Right lobe of liver (tissue), 6 donors: Measurements from ENCODE around the gene PTCH1. TPM values are rescaled to one million over a fixed set of nuclear protein-coding genes. Genes with fewer than 3 reads are reported as not detected.

Experiments used
- ATAC-seq, 4 donors: fragments of 200-7000 bp; cut with Tn5 transposase; one replicate each; pipeline ENCODE4 v1.9.1; 2020; ENCODE audit warnings: mild to moderate bottlenecking in 4 of 4, moderate library complexity in 4 of 4
- DNase-seq, 3 donors: peaks; one replicate each; pipeline ENCODE4 v3.0.0-alpha.2; 2020
- H3K27ac ChIP-seq, 3 donors: fragments of 200-600 bp; one replicate each; pipeline ENCODE4 v1.8.0; 2022
- H3K27me3 ChIP-seq, 2 donors: fragments of 200-600 bp; one replicate each; pipeline ENCODE4 v1.8.0; 2022
- H3K36me3 ChIP-seq, 4 donors: fragments of 200-600 bp; sonication (generic) in 1 of 4; one replicate each; pipeline versions ENCODE4 v1.5.1 to v1.8.0; 2017 to 2022; ENCODE audit warnings: control low read depth in 1 of 4
- H3K4me1 ChIP-seq, 4 donors: fragments of 200-600 bp; sonication (generic) in 1 of 4; one replicate each; pipeline versions ENCODE4 v1.5.1 to v1.8.0; 2017 to 2022; ENCODE audit warnings: control low read depth in 1 of 4
- H3K4me3 ChIP-seq, 3 donors: fragments of 200-600 bp; one replicate each; pipeline ENCODE4 v1.8.0; 2022
- H3K9me3 ChIP-seq, 4 donors: fragments of 200-600 bp; sonication (generic) in 1 of 4; one replicate each; pipeline versions ENCODE4 v1.5.1 to v1.8.0; 2017 to 2022; ENCODE audit warnings: control low read depth in 1 of 4
- CTCF ChIP-seq, 4 donors: fragments of 200-600 bp in 3 of 4; fragments of 450-650 bp in 1 of 4; IDR thresholded peaks; one replicate each; pipeline versions ENCODE4 v1.5.1 to v1.8.0; 2016 to 2022; ENCODE audit warnings: antibody characterized with exemption in 4 of 4, mild to moderate bottlenecking in 2 of 4
- POLR2A ChIP-seq: fragments of 450-650 bp; IDR thresholded peaks from one replicate; pipeline ENCODE4 v1.6.1; 2017; ENCODE audit warnings: antibody characterized with exemption, mild to moderate bottlenecking
- WGBS: methylation state at CpG from one replicate; pipeline ENCODE4 v1.1.6; 2018; ENCODE audit warnings: low coverage, low lambda C conversion rate; ENCODE audit not compliant: insufficient coverage; ENCODE audit errors: missing lambda C conversion rate; 5-methylcytosine and 5-hydroxymethylcytosine counted together
- intact Hi-C, 2 donors: fragments of 100-400 bp; cut with DNase I; formaldehyde crosslinking; loops; one replicate each; pipeline versions ENCODE4 v1.11.2 to v1.14.1; 2022
- total RNA-seq, 6 experiments: library from RNA; depleted of rRNA in 2 of 6; stranded (reverse); fragments of >200 nt in 2 of 6; fragmentation: NEBNext Ultra II Directional in 3 of 6; extraction: Animal tissue kit (Norgen Biotek cat#: 25700) in 3 of 6; gene quantifications; one replicate each; pipeline versions ENCODE4 v1.1.0 to v1.2.4, GENCODE V29; 2016 to 2023
- donor health status: DM: no; HTN: yes; CAD: no.
- donor health status: DM: no; HTN: no; CAD: no.
- donor health status: DM: no; HTN: no; CAD: no.
- donor health status: DM: no; HTN: yes; CAD: no.
- donor health status: DM: no; HTN: yes; CAD: no.

Gene PTCH1
- total RNA-seq, 6 experiments from 2014 or later = 2.0 to 8.3 (median 5.2) TPM

DNA sequence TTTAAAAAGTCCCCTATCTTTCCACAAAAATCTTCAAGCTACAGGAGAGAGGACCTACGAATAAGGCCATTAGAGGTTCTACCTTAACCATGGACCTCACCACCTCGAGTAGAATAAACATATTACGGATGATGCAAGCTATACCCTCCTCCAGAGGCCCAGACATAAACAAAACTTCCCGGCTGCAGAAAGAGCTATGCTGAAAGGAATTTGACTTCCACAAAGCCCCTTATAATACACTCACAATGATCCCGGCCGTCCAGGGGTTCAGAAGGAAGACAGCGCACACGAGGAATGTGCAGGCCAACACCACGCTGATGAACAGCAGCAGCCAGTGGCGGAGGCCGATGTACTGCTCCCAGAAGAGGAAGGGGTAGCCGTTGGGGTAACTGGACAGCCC, 59.0 kb downstream of the PTCH1 start:
- Histone ChIP-seq H3K27ac (no peak overlapping the region), H3K27me3 (no peaks in the 10 kb centered on the region), H3K36me3 (peaks cover 0 to 13% (median under 1%) of the 10 kb centered on the region in 4 donors), H3K9me3 (no peaks in the 10 kb centered on the region), H3K4me1 (no peaks in the 10 kb centered on the region), H3K4me3 (no peak overlapping the region)
- DNase-seq (no peak), ATAC-seq (no peak)
- no peak for TF ChIP-seq CTCF (IDR thresholded peaks at IDR 0.05)
- intact Hi-C loops = no loop called here
- WGBS = 74% methylated on average over 7 of the region's 12 CpGs

GRCh38 chr9:95455714-95456113, 61.1 kb downstream of the PTCH1 start:
- 86% methylated on average over 9 of the region's 9 CpGs for WGBS
- peaks cover 0 to 13% (median 1%) of the 10 kb centered on the region in 4 donors for H3K36me3 ChIP-seq
- intact Hi-C loops = no loop called here

GRCh38 chr9:95452176-95452575, 64.6 kb downstream of the PTCH1 start:
- no peaks in the 10 kb centered on the region for H3K9me3 ChIP-seq
- DNase-seq (no peak), ATAC-seq (no peak)
- 77% methylated on average over 4 of the region's 4 CpGs for WGBS
- no peak overlapping the region for H3K4me3 ChIP-seq
- intact Hi-C loops = no loop called here
- H3K4me1 ChIP-seq = no peaks in the 10 kb centered on the region
- H3K27me3 ChIP-seq = no peaks in the 10 kb centered on the region
- H3K27ac ChIP-seq = no peak overlapping the region
- H3K36me3 ChIP-seq = peaks cover 0 to 5% (median under 1%) of the 10 kb centered on the region in 4 donors
- TF ChIP-seq POLR2A (no peak), CTCF (IDR thresholded peaks at IDR 0.05) (no peak)

More at GRCh38 chr9:95455714-95456113, 61.1 kb downstream of the PTCH1 start:
- DNase-seq = no peak
- H3K9me3 ChIP-seq = no peaks in the 10 kb centered on the region
- H3K4me3 ChIP-seq = no peak overlapping the region
- ATAC-seq = no peak
- no peak overlapping the region for H3K27ac ChIP-seq
- no peak for TF ChIP-seq CTCF (IDR thresholded peaks at IDR 0.05)
- no peaks in the 10 kb centered on the region for H3K4me1 ChIP-seq
- H3K27me3 ChIP-seq = no peaks in the 10 kb centered on the region

DNA sequence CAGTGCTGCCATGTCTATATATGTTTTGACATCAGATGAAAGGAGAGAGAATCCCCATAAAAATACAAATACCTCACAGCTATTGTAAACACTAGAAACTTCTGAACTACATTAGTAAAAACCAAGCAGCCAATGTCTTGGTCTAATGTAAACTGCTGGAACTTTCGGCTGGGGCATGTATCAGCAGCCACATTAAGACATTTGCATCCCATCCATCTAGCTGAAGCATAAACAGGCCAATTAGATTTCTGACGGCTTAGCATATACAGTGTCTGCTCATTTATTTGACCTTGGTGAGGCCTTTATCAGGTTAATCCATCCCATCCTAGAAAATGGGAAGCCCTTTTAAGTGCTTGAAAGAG, 65.7 kb downstream of the PTCH1 start:
- no peak overlapping the region for H3K4me3 ChIP-seq
- WGBS = 90% methylated on average over 2 of the region's 2 CpGs
- no peak for TF ChIP-seq POLR2A
- no peak for TF ChIP-seq CTCF (IDR thresholded peaks at IDR 0.05)
- DNase-seq (no peak), ATAC-seq (no peak)
- no peak overlapping the region for H3K27ac ChIP-seq
- no peaks in the 10 kb centered on the region for H3K9me3 ChIP-seq
- no peaks in the 10 kb centered on the region for H3K27me3 ChIP-seq
- intact Hi-C loops = no loop called here
- no peaks in the 10 kb centered on the region for H3K4me1 ChIP-seq
- peaks cover 0 to 9% (median 4%) of the 10 kb centered on the region in 4 donors for H3K36me3 ChIP-seq
